GM23338 (cell line): ENCODE data around the gene SERINC5. TPM values are rescaled to one million over a fixed set of nuclear protein-coding genes. Genes with fewer than 3 reads are reported as not detected.

Source experiments
- ATAC-seq: fragments of 200-7000 bp; cut with Tn5 transposase; 3 replicates; pipeline ENCODE4 v1.9.1; 2020
- DNase-seq: peaks from one replicate; pipeline ENCODE4 v3.0.0-alpha.2; 2015; ENCODE audit warnings: low spot score
- H2AFZ ChIP-seq: fragments of 200-600 bp; sonication (generic); 2 replicates; pipeline ENCODE4 v1.8.0; 2016; ENCODE audit warnings: antibody characterized with exemption, mild to moderate bottlenecking, moderate library complexity
- H3F3A ChIP-seq: fragments of 200-600 bp; sonication (generic); replicated peaks from 2 replicates; pipeline ENCODE4 v1.8.0; 2017; ENCODE audit warnings: antibody characterized with exemption, mixed run types, low read depth
- H3K27ac ChIP-seq: fragments of 200-600 bp; sonication (generic); 2 replicates; pipeline ENCODE4 v1.6.1; 2016; ENCODE audit warnings: low read depth
- H3K27me3 ChIP-seq: fragments of 200-600 bp; sonication (generic); 2 replicates; pipeline ENCODE4 v1.8.0; 2016; ENCODE audit warnings: mild to moderate bottlenecking, mixed run types, moderate library complexity; ENCODE audit not compliant: insufficient read depth
- H3K36me3 ChIP-seq: fragments of 200-600 bp; sonication (generic); 2 replicates; pipeline ENCODE4 v1.8.0; 2016; ENCODE audit warnings: mild to moderate bottlenecking; ENCODE audit not compliant: insufficient read depth
- H3K4me1 ChIP-seq: fragments of 200-600 bp; sonication (generic); 2 replicates; pipeline ENCODE4 v1.8.0; 2016; ENCODE audit warnings: mild to moderate bottlenecking, moderate library complexity; ENCODE audit not compliant: insufficient read depth
- H3K4me2 ChIP-seq: fragments of 200-600 bp; sonication (generic); 2 replicates; pipeline ENCODE4 v1.7.1; 2017; ENCODE audit warnings: mixed run types
- H3K4me3 ChIP-seq: fragments of 200-600 bp; sonication (generic); 2 replicates; pipeline ENCODE4 v1.6.1; 2016; ENCODE audit warnings: mixed run types
- H3K79me2 ChIP-seq: fragments of 200-600 bp; sonication (generic); replicated peaks from 2 replicates; pipeline ENCODE4 v1.8.0; 2017; ENCODE audit warnings: mild to moderate bottlenecking; ENCODE audit not compliant: insufficient read depth
- H3K9me2 ChIP-seq: fragments of 200-600 bp; sonication (generic); 2 replicates; pipeline ENCODE4 v1.8.0; 2017; ENCODE audit not compliant: insufficient read depth
- H4K20me1 ChIP-seq: fragments of 200-600 bp; sonication (generic); replicated peaks from 2 replicates; pipeline ENCODE4 v1.8.0; 2017; ENCODE audit warnings: mild to moderate bottlenecking; ENCODE audit not compliant: insufficient read depth
- H3K27ac Mint-ChIP-seq: 2 replicates; pipeline ENCODE4 v1.8.0; 2020; ENCODE audit warnings: inconsistent platforms, mild to moderate bottlenecking, moderate library complexity, mixed read lengths
- H3K27me3 Mint-ChIP-seq: 3 replicates; pipeline ENCODE4 v1.8.0; 2022; ENCODE audit warnings: low read depth, mild to moderate bottlenecking, moderate library complexity, mixed read lengths, inconsistent platforms; ENCODE audit not compliant: insufficient read depth, poor library complexity
- H3K36me3 Mint-ChIP-seq: 3 replicates; pipeline ENCODE4 v1.8.0; 2021; ENCODE audit warnings: low read depth, mild to moderate bottlenecking, inconsistent platforms, moderate library complexity, mixed read lengths
- H3K4me1 Mint-ChIP-seq: 3 replicates; pipeline ENCODE4 v1.8.0; 2020; ENCODE audit warnings: mild to moderate bottlenecking, inconsistent platforms, mixed read lengths
- H3K4me3 Mint-ChIP-seq: 3 replicates; pipeline ENCODE4 v1.8.0; 2021; ENCODE audit warnings: moderate library complexity, mild to moderate bottlenecking, inconsistent platforms, mixed read lengths
- H3K9me3 Mint-ChIP-seq: 3 replicates; pipeline ENCODE4 v1.8.0; 2020; ENCODE audit warnings: moderate library complexity, mild to moderate bottlenecking, inconsistent platforms, mixed read lengths
- EZH2phosphoT487 ChIP-seq: fragments of 200-600 bp; sonication (generic); IDR thresholded peaks from one replicate; pipeline ENCODE4 v1.8.1; 2018; ENCODE audit warnings: antibody characterized with exemption; ENCODE audit not compliant: unreplicated experiment
- NANOG ChIP-seq: IDR thresholded peaks from 2 replicates; pipeline ENCODE4 v1.6.1; 2016; ENCODE audit warnings: antibody characterized with exemption, borderline replicate concordance
- POLR2AphosphoS5 ChIP-seq: IDR thresholded peaks from 2 replicates; pipeline ENCODE4 v1.6.1; 2016; ENCODE audit warnings: antibody characterized with exemption, low read depth
- STAT1 ChIP-seq: IDR thresholded peaks from one replicate; pipeline ENCODE4 v1.6.1; 2016; ENCODE audit warnings: antibody characterized with exemption; ENCODE audit not compliant: unreplicated experiment
- ZNF331 ChIP-seq: fragments of 250-450 bp; sonication (Bioruptor Pico); IDR thresholded peaks from 2 replicates; pipeline ENCODE4 v1.5.0; 2020; ENCODE audit warnings: low read depth, mild to moderate bottlenecking, moderate library complexity
- polyA plus RNA-seq: library from polyadenylated mRNA; unstranded; fragments of >200 nt; fragmentation: Nextera tagmentation; extraction: Ambion mirVana; gene quantifications from 2 replicates; pipeline ENCODE4 v1.2.1, GENCODE V29; 2016
- total RNA-seq: library from RNA; depleted of rRNA; stranded (reverse); fragments of >200 nt; shearing (Covaris generic); gene quantifications from 2 replicates; pipeline ENCODE4 v1.2.3, GENCODE V29; 2014
- TF ChIP-seq, protein P1 (sequence below): fragments of 250-450 bp; sonication (Bioruptor Pico); IDR thresholded peaks from 2 replicates; pipeline ENCODE4 v1.5.0; 2020; ENCODE audit warnings: mild to moderate bottlenecking, moderate library complexity
- TF ChIP-seq, protein P2 (sequence below): IDR thresholded peaks from 2 replicates; pipeline ENCODE4 v1.6.1; 2016; ENCODE audit warnings: antibody characterized with exemption

The SERINC5 gene
- total and polyA plus RNA-seq, 2 experiments from 2014 or later, result 34.0 to 107 TPM

DNA sequence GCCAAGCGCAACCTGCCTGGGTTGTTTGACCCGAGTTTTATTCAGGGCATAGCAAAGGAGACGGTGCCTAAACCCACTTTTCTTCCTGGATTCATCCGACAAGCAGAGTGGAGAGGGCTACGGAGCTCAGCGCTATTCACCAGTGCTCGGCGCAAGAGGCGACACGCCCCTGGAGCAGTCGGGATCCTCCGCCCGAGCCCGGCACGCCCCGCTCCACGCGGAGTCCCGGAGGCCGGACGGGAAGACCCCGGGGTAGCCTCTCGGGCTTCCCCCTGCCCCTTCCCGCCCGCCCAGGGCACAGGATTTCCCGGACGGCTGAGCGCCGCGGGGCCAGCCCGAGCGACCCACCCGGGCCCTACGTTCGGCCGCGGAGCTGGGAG, 427 bp downstream of the SERINC5 start (continued):
- TF ChIP-seq, protein P1, sequence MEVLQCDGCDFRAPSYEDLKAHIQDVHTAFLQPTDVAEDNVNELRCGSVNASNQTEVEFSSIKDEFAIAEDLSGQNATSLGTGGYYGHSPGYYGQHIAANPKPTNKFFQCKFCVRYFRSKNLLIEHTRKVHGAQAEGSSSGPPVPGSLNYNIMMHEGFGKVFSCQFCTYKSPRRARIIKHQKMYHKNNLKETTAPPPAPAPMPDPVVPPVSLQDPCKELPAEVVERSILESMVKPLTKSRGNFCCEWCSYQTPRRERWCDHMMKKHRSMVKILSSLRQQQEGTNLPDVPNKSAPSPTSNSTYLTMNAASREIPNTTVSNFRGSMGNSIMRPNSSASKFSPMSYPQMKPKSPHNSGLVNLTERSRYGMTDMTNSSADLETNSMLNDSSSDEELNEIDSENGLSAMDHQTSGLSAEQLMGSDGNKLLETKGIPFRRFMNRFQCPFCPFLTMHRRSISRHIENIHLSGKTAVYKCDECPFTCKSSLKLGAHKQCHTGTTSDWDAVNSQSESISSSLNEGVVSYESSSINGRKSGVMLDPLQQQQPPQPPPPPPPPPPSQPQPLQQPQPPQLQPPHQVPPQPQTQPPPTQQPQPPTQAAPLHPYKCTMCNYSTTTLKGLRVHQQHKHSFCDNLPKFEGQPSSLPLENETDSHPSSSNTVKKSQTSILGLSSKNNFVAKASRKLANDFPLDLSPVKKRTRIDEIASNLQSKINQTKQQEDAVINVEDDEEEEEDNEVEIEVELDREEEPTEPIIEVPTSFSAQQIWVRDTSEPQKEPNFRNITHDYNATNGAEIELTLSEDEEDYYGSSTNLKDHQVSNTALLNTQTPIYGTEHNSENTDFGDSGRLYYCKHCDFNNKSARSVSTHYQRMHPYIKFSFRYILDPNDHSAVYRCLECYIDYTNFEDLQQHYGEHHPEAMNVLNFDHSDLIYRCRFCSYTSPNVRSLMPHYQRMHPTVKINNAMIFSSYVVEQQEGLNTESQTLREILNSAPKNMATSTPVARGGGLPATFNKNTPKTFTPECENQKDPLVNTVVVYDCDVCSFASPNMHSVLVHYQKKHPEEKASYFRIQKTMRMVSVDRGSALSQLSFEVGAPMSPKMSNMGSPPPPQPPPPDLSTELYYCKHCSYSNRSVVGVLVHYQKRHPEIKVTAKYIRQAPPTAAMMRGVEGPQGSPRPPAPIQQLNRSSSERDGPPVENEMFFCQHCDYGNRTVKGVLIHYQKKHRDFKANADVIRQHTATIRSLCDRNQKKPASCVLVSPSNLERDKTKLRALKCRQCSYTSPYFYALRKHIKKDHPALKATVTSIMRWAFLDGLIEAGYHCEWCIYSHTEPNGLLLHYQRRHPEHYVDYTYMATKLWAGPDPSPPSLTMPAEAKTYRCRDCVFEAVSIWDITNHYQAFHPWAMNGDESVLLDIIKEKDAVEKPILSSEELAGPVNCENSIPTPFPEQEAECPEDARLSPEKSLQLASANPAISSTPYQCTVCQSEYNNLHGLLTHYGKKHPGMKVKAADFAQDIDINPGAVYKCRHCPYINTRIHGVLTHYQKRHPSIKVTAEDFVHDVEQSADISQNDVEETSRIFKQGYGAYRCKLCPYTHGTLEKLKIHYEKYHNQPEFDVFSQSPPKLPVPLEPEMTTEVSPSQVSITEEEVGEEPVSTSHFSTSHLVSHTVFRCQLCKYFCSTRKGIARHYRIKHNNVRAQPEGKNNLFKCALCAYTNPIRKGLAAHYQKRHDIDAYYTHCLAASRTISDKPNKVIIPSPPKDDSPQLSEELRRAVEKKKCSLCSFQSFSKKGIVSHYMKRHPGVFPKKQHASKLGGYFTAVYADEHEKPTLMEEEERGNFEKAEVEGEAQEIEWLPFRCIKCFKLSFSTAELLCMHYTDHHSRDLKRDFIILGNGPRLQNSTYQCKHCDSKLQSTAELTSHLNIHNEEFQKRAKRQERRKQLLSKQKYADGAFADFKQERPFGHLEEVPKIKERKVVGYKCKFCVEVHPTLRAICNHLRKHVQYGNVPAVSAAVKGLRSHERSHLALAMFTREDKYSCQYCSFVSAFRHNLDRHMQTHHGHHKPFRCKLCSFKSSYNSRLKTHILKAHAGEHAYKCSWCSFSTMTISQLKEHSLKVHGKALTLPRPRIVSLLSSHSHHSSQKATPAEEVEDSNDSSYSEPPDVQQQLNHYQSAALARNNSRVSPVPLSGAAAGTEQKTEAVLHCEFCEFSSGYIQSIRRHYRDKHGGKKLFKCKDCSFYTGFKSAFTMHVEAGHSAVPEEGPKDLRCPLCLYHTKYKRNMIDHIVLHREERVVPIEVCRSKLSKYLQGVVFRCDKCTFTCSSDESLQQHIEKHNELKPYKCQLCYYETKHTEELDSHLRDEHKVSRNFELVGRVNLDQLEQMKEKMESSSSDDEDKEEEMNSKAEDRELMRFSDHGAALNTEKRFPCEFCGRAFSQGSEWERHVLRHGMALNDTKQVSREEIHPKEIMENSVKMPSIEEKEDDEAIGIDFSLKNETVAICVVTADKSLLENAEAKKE (CRISPR knock-in tag), result no peak
- TF ChIP-seq POLR2AphosphoS5 (no peak), EZH2phosphoT487 (no peak), NANOG (no peak), ZNF331 (CRISPR knock-in tag) (no peak), STAT1 (no peak)
- TF ChIP-seq, protein P2, sequence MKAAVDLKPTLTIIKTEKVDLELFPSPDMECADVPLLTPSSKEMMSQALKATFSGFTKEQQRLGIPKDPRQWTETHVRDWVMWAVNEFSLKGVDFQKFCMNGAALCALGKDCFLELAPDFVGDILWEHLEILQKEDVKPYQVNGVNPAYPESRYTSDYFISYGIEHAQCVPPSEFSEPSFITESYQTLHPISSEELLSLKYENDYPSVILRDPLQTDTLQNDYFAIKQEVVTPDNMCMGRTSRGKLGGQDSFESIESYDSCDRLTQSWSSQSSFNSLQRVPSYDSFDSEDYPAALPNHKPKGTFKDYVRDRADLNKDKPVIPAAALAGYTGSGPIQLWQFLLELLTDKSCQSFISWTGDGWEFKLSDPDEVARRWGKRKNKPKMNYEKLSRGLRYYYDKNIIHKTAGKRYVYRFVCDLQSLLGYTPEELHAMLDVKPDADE, result no peak

- ATAC-seq (peak; percentile 2), DNase-seq (no peak)
- peaks cover 41% of the 10 kb centered on the region for H4K20me1 ChIP-seq
- H3K4me3 ChIP-seq, result peak overlapping the region; percentile 100
- peaks cover 21% of the 10 kb centered on the region; the same call in 2 of the 3 replicates for H3K36me3 Mint-ChIP-seq
- H3K27me3 ChIP-seq, result peaks cover 5% of the 10 kb centered on the region; the same call in 1 of the 2 replicates
- H3K36me3 ChIP-seq, result no peaks in the 10 kb centered on the region
- peaks cover 10% of the 10 kb centered on the region for H3K9me2 ChIP-seq
- peak overlapping the region; percentile 83 for H3K4me3 Mint-ChIP-seq
- H3K79me2 ChIP-seq, result peaks cover 64% of the 10 kb centered on the region
- no peak overlapping the region for H2AFZ ChIP-seq
- H3F3A ChIP-seq, result peaks cover 24% of the 10 kb centered on the region
- no peak overlapping the region for H3K27ac ChIP-seq
- peak overlapping the region; percentile 100 for H3K4me2 ChIP-seq
- H3K4me1 Mint-ChIP-seq, result peaks cover 62% of the 10 kb centered on the region
- H3K27ac Mint-ChIP-seq, result no peak overlapping the region
- peaks cover 16% of the 10 kb centered on the region for H3K27me3 Mint-ChIP-seq
- peaks cover 56% of the 10 kb centered on the region for H3K4me1 ChIP-seq
- peaks cover 3% of the 10 kb centered on the region; the same call in 1 of the 3 replicates for H3K9me3 Mint-ChIP-seq
- TF ChIP-seq, protein P1 (CRISPR knock-in tag), result no peak
These were observed 949 bp downstream of the SERINC5 start for GRCh38 chr5:80254767-80255430.
